ENCODE measurements around the gene GUCY2D.

DNA sequence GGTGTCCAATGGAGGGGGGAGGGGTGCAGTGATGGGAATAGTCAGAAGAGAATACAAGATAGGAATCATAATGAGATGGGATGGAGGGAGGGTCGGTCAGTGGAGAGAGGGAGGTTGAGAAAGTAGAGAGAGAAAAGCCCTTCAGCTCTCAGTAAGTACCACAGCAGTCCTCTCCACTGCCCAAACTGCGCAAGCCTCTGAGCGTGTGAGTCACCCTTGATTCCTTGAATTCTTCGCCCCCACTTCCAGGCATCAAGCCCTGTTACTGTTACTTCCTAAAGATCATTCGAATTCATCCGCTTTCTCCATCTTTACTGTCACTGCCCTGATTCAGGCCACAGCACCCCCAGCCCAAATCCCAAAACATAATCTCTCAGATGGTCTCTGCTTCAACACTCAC is 2.5 kb downstream of the GUCY2D start:
- no peak for TF ChIP-seq CTCF (IDR thresholded peaks at IDR 0.05)
- TF ChIP-seq POLR2A (IDR thresholded peaks at IDR 0.05), result no peak

All from transverse colon (tissue), 3 donors.